GM12878 (cell line): ENCODE data around the gene ZNF813.
"Not testable (repeated sequence)": the region's sequence is repeated elsewhere in the genome, so short reads cannot be mapped to it uniquely, and the experiment has no call there.

ENCODE experiments used
- BRCA1 ChIP-seq: IDR thresholded peaks from 2 replicates; pipeline ENCODE4 v1.6.1; 2011; ENCODE audit warnings: low read depth, low read length, improper control_type of control experiment
- EP300 ChIP-seq, 2 experiments: fragments of 150-350 bp in 1 of 2; IDR thresholded peaks; 2 replicates each; pipeline ENCODE4 v1.6.1; 2011 to 2012; ENCODE audit warnings: low read depth in 2 of 2, low read length in 2 of 2, borderline replicate concordance in 1 of 2, improper control_type of control experiment in 1 of 2, inconsistent platforms in 1 of 2; ENCODE audit not compliant: control insufficient read depth in 1 of 2
- KDM1A ChIP-seq: fragments of 200-600 bp; sonication (generic); IDR thresholded peaks from 2 replicates; pipeline ENCODE4 v1.6.1; 2016; ENCODE audit warnings: borderline replicate concordance
- POLR2A ChIP-seq: IDR thresholded peaks from 2 replicates; pipeline ENCODE4 v1.6.1; 2011; ENCODE audit warnings: low read depth, mild to moderate bottlenecking, low read length
- TF ChIP-seq, protein P1 (sequence below): IDR thresholded peaks from 2 replicates; pipeline ENCODE4 v1.6.1; 2012; ENCODE audit warnings: low read depth, low read length, improper control_type of control experiment

DNA sequence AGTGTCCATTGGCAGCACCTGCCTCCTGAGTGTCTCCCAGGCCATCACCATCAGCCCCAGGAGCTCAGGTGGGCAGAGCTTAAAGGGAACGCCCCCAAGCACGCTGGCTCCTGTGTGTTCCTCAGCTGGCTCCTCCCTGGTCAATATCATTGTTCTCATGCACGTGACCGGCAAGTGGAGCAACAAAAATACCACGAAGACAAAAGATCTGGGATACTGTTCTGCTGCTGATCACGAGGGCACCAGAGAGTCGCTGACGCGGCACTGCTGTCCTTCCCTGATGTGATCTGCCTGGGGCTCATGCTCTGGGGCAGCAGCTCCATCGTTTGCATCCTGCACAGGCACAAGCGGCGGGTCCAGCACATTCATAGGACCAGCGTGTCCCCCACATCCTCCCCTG lies 44.5 kb upstream of the ZNF813 start:
- not testable (repeated sequence) for TF ChIP-seq KDM1A; POLR2A; BRCA1; EP300 (IDR thresholded peaks at IDR 0.05; ENCODE audit: borderline replicate concordance in 1 of 2, control insufficient read depth in 1 of 2, low read depth in 2 of 2, low read length in 2 of 2)
- TF ChIP-seq, protein P1, sequence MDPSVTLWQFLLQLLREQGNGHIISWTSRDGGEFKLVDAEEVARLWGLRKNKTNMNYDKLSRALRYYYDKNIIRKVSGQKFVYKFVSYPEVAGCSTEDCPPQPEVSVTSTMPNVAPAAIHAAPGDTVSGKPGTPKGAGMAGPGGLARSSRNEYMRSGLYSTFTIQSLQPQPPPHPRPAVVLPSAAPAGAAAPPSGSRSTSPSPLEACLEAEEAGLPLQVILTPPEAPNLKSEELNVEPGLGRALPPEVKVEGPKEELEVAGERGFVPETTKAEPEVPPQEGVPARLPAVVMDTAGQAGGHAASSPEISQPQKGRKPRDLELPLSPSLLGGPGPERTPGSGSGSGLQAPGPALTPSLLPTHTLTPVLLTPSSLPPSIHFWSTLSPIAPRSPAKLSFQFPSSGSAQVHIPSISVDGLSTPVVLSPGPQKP = not testable (repeated sequence)
